Measurements from ENCODE around the gene LARP4.

Gene LARP4

DNA sequence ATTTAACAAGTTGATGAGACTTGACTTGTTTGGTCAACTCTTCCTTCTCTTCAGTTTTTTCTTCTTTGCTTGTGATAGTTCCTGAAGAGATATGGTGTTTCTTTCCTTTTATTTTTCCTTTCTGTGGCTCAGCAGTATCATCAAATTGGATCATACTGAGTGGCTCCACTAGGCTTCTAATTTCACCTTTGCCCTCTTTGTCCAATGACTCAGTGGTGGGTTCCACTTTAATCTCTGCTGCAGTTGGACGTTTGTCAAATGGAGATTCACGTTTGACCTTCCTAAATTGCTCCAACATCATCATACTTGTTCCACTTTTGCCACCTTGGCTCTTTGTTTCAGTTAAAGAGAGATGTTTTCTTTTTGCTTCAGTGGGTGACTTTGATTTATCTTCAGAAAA is 45.8 kb upstream of the LARP4 start:
- TF ChIP-seq FOXP2 (optimal IDR thresholded peaks at IDR 0.05; ENCODE audit: borderline replicate concordance, extremely low read depth, extremely low read length, insufficient read depth) (no peak), TAF1 (IDR thresholded peaks at IDR 0.05; ENCODE audit: borderline replicate concordance, insufficient read depth, low read length) (no peak), POLR2AphosphoS5 (IDR thresholded peaks at IDR 0.05; ENCODE audit: low read depth, low read length) (no peak), SIN3A (IDR thresholded peaks at IDR 0.05; ENCODE audit: borderline replicate concordance, insufficient read depth, low read length) (no peak)
- TF ChIP-seq, protein P1, sequence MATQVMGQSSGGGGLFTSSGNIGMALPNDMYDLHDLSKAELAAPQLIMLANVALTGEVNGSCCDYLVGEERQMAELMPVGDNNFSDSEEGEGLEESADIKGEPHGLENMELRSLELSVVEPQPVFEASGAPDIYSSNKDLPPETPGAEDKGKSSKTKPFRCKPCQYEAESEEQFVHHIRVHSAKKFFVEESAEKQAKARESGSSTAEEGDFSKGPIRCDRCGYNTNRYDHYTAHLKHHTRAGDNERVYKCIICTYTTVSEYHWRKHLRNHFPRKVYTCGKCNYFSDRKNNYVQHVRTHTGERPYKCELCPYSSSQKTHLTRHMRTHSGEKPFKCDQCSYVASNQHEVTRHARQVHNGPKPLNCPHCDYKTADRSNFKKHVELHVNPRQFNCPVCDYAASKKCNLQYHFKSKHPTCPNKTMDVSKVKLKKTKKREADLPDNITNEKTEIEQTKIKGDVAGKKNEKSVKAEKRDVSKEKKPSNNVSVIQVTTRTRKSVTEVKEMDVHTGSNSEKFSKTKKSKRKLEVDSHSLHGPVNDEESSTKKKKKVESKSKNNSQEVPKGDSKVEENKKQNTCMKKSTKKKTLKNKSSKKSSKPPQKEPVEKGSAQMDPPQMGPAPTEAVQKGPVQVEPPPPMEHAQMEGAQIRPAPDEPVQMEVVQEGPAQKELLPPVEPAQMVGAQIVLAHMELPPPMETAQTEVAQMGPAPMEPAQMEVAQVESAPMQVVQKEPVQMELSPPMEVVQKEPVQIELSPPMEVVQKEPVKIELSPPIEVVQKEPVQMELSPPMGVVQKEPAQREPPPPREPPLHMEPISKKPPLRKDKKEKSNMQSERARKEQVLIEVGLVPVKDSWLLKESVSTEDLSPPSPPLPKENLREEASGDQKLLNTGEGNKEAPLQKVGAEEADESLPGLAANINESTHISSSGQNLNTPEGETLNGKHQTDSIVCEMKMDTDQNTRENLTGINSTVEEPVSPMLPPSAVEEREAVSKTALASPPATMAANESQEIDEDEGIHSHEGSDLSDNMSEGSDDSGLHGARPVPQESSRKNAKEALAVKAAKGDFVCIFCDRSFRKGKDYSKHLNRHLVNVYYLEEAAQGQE (IDR thresholded peaks at IDR 0.05; ENCODE audit: insufficient read depth in 1 of 2, low read depth in 2 of 2, low read length in 2 of 2): no peak

DNA sequence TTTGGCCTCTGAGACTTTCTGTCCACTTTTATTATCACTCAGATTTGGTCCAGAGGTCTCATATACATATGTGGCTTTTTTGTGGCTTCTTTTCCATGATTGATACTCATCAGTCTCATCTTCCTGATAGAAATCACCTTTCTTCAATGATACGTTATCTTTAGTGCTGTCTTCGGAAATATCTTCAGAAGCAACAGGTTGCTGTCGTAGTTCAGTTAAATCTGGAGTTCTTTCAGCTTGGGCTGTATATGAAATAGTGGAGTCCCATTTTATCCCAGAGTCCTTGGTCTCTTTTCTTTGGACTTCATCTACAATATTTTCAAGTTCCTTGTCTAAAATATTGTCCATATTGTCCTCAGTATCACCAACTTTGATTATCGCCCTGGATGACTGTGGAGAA is 45.3 kb upstream of the LARP4 start:
- TF ChIP-seq SIN3A (IDR thresholded peaks at IDR 0.05; ENCODE audit: borderline replicate concordance, insufficient read depth, low read length): no peak
- TF ChIP-seq POLR2AphosphoS5 (IDR thresholded peaks at IDR 0.05; ENCODE audit: low read depth, low read length): no peak
- no peak for TF ChIP-seq FOXP2 (optimal IDR thresholded peaks at IDR 0.05; ENCODE audit: borderline replicate concordance, extremely low read depth, extremely low read length, insufficient read depth)
- TF ChIP-seq, protein P1 (IDR thresholded peaks at IDR 0.05; ENCODE audit: insufficient read depth in 1 of 2, low read depth in 2 of 2, low read length in 2 of 2): no peak
- no peak for TF ChIP-seq TAF1 (IDR thresholded peaks at IDR 0.05; ENCODE audit: borderline replicate concordance, insufficient read depth, low read length)

DNA sequence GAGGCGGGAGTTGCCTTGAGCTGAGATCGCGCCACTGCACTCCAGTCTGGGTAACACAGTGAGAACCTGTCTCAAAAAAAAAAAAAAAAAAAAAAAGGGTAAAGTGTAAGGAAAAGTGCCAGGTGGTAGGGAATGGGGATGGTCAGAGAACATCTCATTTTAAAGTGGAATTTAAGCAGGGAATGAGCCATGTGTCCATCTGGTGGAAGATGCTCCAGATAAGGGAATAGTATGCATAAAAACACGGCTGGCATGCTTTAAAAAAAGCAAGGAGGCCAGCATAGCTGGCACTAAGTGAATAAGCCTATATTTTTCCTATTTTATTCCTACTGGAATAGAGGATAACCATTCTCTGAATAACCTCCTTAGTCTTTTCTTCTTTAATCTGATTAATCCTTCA is 38.0 kb upstream of the LARP4 start:
- TF ChIP-seq, protein P1 (IDR thresholded peaks at IDR 0.05; ENCODE audit: insufficient read depth in 1 of 2, low read depth in 2 of 2, low read length in 2 of 2): no peak
- no peak for TF ChIP-seq FOXP2 (optimal IDR thresholded peaks at IDR 0.05; ENCODE audit: borderline replicate concordance, extremely low read depth, extremely low read length, insufficient read depth)
- TF ChIP-seq TAF1 (IDR thresholded peaks at IDR 0.05; ENCODE audit: borderline replicate concordance, insufficient read depth, low read length): no peak
- no peak for TF ChIP-seq POLR2AphosphoS5 (IDR thresholded peaks at IDR 0.05; ENCODE audit: low read depth, low read length)
- TF ChIP-seq SIN3A (IDR thresholded peaks at IDR 0.05; ENCODE audit: borderline replicate concordance, insufficient read depth, low read length): no peak

DNA sequence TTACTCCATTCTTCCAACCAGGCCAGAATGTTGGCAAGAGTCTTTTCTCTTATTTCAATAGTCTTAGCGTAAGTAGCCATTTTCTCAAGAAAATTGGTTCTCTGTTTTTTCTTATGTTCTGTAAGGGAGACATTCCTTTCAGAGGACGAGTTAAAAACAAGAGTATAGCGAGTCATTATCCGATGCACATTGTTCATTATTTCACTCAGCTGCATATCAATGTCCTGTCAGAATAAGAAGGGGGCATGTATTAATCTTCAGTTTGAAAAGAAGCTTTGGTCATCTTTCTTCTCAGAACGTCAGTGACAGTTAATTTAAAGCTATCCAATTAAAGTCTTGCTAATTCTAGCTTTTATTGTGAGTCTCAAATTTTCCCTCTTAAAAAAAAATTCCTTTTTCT is 37.5 kb upstream of the LARP4 start:
- TF ChIP-seq POLR2AphosphoS5 (IDR thresholded peaks at IDR 0.05; ENCODE audit: low read depth, low read length): no peak
- TF ChIP-seq, protein P1 (IDR thresholded peaks at IDR 0.05; ENCODE audit: insufficient read depth in 1 of 2, low read depth in 2 of 2, low read length in 2 of 2): no peak
- no peak for TF ChIP-seq SIN3A (IDR thresholded peaks at IDR 0.05; ENCODE audit: borderline replicate concordance, insufficient read depth, low read length)
- TF ChIP-seq TAF1 (IDR thresholded peaks at IDR 0.05; ENCODE audit: borderline replicate concordance, insufficient read depth, low read length): no peak
- no peak for TF ChIP-seq FOXP2 (optimal IDR thresholded peaks at IDR 0.05; ENCODE audit: borderline replicate concordance, extremely low read depth, extremely low read length, insufficient read depth)
